Mesendoderm (in vitro differentiated cells): ENCODE measurements around the gene RHOXF1.
"Not testable (repeated sequence)": the region's sequence is repeated elsewhere in the genome, so short reads cannot be mapped to it uniquely, and the experiment has no call there.

Experiments
- DNase-seq: peaks from one replicate; pipeline ENCODE4 v3.0.0; 2013
- H2AK5ac ChIP-seq: 2 replicates; pipeline ENCODE4 v1.6.1; 2013; ENCODE audit warnings: low read length, inconsistent platforms
- H2BK120ac ChIP-seq: 2 replicates; pipeline ENCODE4 v1.6.1; 2013; ENCODE audit warnings: low read depth, mild to moderate bottlenecking, low read length, moderate library complexity, mixed read lengths
- H2BK15ac ChIP-seq: replicated peaks from 2 replicates; pipeline ENCODE4 v1.6.1; 2013; ENCODE audit warnings: low read depth, mild to moderate bottlenecking, moderate library complexity
- H2BK5ac ChIP-seq: 2 replicates; pipeline ENCODE4 v1.6.1; 2013; ENCODE audit warnings: low read length, inconsistent platforms
- H3K18ac ChIP-seq: 2 replicates; pipeline ENCODE4 v1.6.1; 2013; ENCODE audit warnings: mild to moderate bottlenecking, low read length, mixed read lengths
- H3K23ac ChIP-seq: one replicate; pipeline ENCODE4 v1.6.1; 2013; ENCODE audit warnings: low read length
- H3K27ac ChIP-seq: 2 replicates; pipeline ENCODE4 v1.5.1; 2013; ENCODE audit warnings: low read depth, mild to moderate bottlenecking, inconsistent platforms, low read length, moderate library complexity
- H3K27me3 ChIP-seq: 2 replicates; pipeline ENCODE4 v1.6.1; 2013; ENCODE audit warnings: low read length, control low read depth, mild to moderate bottlenecking, inconsistent platforms; ENCODE audit not compliant: insufficient read depth, poor library complexity
- H3K36me3 ChIP-seq: 2 replicates; pipeline ENCODE4 v1.6.1; 2013; ENCODE audit warnings: low read length, inconsistent platforms; ENCODE audit not compliant: control insufficient read depth, insufficient read depth
- H3K4ac ChIP-seq: one replicate; pipeline ENCODE4 v1.6.1; 2013; ENCODE audit warnings: low read depth, mild to moderate bottlenecking, low read length, moderate library complexity
- H3K4me1 ChIP-seq: 2 replicates; pipeline ENCODE4 v1.6.1; 2013; ENCODE audit warnings: low read depth, low read length, inconsistent platforms; ENCODE audit not compliant: control insufficient read depth
- H3K4me2 ChIP-seq: 2 replicates; pipeline ENCODE4 v1.6.1; 2013; ENCODE audit warnings: low read length
- H3K4me3 ChIP-seq: 2 replicates; pipeline ENCODE4 v1.5.1; 2013; ENCODE audit warnings: mild to moderate bottlenecking, low read length
- H3K56ac ChIP-seq: one replicate; pipeline ENCODE4 v1.6.1; 2013; ENCODE audit warnings: low read length
- H3K79me1 ChIP-seq: 2 replicates; pipeline ENCODE4 v1.6.1; 2013; ENCODE audit warnings: low read length, inconsistent platforms
- H3K79me2 ChIP-seq: 2 replicates; pipeline ENCODE4 v1.6.1; 2013; ENCODE audit warnings: mild to moderate bottlenecking, low read length; ENCODE audit not compliant: control insufficient read depth, insufficient read depth
- H3K9ac ChIP-seq: 2 replicates; pipeline ENCODE4 v1.6.1; 2013; ENCODE audit warnings: low read length, inconsistent platforms
- H4K5ac ChIP-seq: one replicate; pipeline ENCODE4 v1.6.1; 2013; ENCODE audit warnings: low read length
- H4K8ac ChIP-seq: one replicate; pipeline ENCODE4 v1.6.1; 2013; ENCODE audit warnings: low read depth, mild to moderate bottlenecking, control low read depth, low read length, moderate library complexity
- WGBS: extraction: QIAGEN DNeasy Blood & Tissue Kit; methylation state at CpG from one replicate; pipeline ENCODE4 v1.1.7; 2013; ENCODE audit warnings: low lambda C conversion rate, missing lambda C conversion rate; ENCODE audit not compliant: insufficient coverage; ENCODE audit errors: extremely low coverage; 5-methylcytosine and 5-hydroxymethylcytosine counted together

RHOXF1 gene

DNA sequence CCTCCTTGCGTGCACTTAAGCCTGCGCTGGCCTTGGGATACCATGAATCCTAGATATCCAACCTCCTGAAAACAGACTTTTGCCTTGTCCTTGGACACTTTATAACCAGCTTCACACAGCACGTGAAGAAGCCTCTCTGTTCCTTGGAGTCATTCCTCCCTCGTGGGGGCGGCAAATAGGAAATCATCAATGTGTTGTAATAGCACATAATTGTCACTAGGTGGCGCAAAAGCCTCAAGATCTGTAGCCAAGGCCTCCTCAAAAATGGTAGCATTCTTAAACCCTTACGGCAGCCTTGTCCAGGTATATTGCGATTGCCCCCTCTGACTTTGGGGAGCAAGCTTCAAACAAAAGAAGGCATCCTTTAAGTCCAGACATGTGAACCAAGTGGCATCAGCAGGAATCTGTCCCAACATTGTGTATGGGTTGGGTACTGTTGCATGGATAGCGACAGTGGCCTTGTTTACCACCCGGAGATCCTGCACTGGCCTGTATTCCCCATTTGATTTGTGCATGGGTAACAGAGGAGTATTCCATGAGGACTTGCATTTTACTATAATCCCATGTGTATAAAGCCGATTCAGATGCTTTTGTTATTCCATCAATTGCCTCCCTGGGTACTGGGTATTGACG, 30.0 kb downstream of the RHOXF1 start:
- H3K79me2 ChIP-seq, H3K27me3 ChIP-seq, H2BK5ac ChIP-seq, H3K4ac ChIP-seq, H3K79me1 ChIP-seq, H2BK15ac ChIP-seq, H3K4me3 ChIP-seq, H3K4me2 ChIP-seq, H3K27ac ChIP-seq, H2BK120ac ChIP-seq, H4K5ac ChIP-seq, H3K9ac ChIP-seq, H3K4me1 ChIP-seq, H3K36me3 ChIP-seq, H4K8ac ChIP-seq, H3K56ac ChIP-seq, H3K18ac ChIP-seq, DNase-seq, H2AK5ac ChIP-seq, H3K23ac ChIP-seq: not testable (repeated sequence)
- no CpG with 5 or more reads among the region's 12 CpGs for WGBS

DNA sequence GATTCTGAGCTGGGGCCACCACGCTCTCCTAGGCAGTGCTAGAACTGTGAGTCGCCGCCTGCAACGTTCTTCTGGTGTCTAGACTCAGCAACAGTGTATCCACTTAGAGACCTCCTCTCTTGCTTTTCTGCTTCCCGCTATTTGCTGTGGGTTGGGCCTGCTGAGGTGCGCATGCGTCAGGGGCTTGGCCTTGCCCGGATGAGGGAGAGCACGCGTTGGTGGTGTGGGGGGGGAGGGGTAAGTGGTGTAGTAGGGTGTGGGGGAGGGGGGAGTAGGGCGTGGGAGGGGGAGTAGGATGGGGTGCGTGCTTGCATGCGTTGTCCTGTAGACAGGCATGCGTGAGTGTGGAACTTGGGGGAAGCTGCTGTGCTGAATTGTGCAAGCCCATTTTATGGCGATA, 38.1 kb downstream of the RHOXF1 start, which contains the start of gene RHOXF2B:
RHOXF2B (minus strand) TSS at position 101 of the 400 bp plus-strand sequence. CDS start 138 bp downstream, outside the sequence.
- not testable (repeated sequence) for H3K56ac ChIP-seq, H2BK5ac ChIP-seq, H2AK5ac ChIP-seq, H3K4me2 ChIP-seq, H3K4ac ChIP-seq, H3K4me1 ChIP-seq, H3K79me2 ChIP-seq, H3K27ac ChIP-seq, H3K27me3 ChIP-seq, H3K18ac ChIP-seq, H2BK15ac ChIP-seq, H3K36me3 ChIP-seq, H3K9ac ChIP-seq, H3K4me3 ChIP-seq, H4K8ac ChIP-seq, H3K79me1 ChIP-seq, H4K5ac ChIP-seq, H3K23ac ChIP-seq, H2BK120ac ChIP-seq, DNase-seq
- WGBS: no CpG with 5 or more reads among the region's 15 CpGs

DNA sequence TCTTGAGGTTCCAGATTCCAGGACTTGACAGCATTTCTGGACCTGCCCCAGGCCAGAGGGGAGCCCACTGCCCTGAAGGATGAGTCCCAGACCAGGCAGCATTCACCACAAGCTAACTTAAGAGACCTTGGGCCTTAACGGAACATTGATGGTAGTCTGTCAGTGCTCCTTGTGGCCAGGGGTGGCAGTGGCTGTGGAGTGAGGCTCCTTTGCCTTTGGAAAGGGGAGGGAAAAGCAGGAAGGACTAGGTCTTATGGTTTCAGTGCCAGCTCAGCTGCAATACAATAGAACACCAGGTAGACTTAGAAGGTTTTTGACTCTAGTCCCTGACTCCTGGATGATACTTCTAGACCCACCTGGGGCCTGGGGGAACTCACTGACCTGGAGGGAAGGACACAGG, 49.5 kb downstream of the RHOXF1 start:
- H2BK5ac ChIP-seq, H4K5ac ChIP-seq: not testable (repeated sequence)

More for the DNA sequence above, 49.5 kb downstream of the RHOXF1 start:
- not testable (repeated sequence) for H3K4me1 ChIP-seq, H3K79me1 ChIP-seq, H3K27ac ChIP-seq, H3K9ac ChIP-seq, H3K56ac ChIP-seq, H2AK5ac ChIP-seq, H2BK120ac ChIP-seq, H3K4me3 ChIP-seq, H3K27me3 ChIP-seq, H3K18ac ChIP-seq, DNase-seq, H3K4me2 ChIP-seq, H3K23ac ChIP-seq, H3K4ac ChIP-seq, H3K79me2 ChIP-seq, H4K8ac ChIP-seq, H3K36me3 ChIP-seq, H2BK15ac ChIP-seq
- WGBS: no CpG with 5 or more reads among the region's 1 CpG
